AG09319 (cell line): ENCODE measurements around the gene ITGB3.

Source experiments
- DNase-seq: peaks from one replicate; pipeline ENCODE4 v3.0.0-alpha.2; 2010; ENCODE audit warnings: low read depth; ENCODE audit errors: extremely low read depth
- CTCF ChIP-seq: IDR thresholded peaks from 2 replicates; pipeline ENCODE4 v1.5.1; 2011; ENCODE audit warnings: low read depth, mild to moderate bottlenecking, inconsistent platforms, low read length, moderate library complexity

Gene ITGB3

GRCh38 chr17:47289302-47289701, 35.7 kb downstream of the ITGB3 start:
- no peak for TF ChIP-seq CTCF

GRCh38 chr17:47290870-47291241, 37.2 kb downstream of the ITGB3 start:
- TF ChIP-seq CTCF, result no peak
- DNase-seq, result no peak

More at GRCh38 chr17:47289302-47289701, 35.7 kb downstream of the ITGB3 start:
- DNase-seq, result no peak

GRCh38 chr17:47291242-47291873, 37.7 kb downstream of the ITGB3 start:
- DNase-seq, result no peak
- TF ChIP-seq CTCF, result no peak

- no peak for TF ChIP-seq CTCF
- DNase-seq, result no peak
These were observed 38.6 kb downstream of the ITGB3 start for GRCh38 chr17:47292206-47292605.

- TF ChIP-seq CTCF, result no peak
These were observed 41.6 kb downstream of the ITGB3 start for GRCh38 chr17:47295037-47295873.

GRCh38 chr17:47295874-47296255, 42.2 kb downstream of the ITGB3 start:
- TF ChIP-seq CTCF, result no peak
- no peak for DNase-seq

More at GRCh38 chr17:47295037-47295873, 41.6 kb downstream of the ITGB3 start:
- DNase-seq, result no peak

GRCh38 chr17:47297661-47298400, 44.2 kb downstream of the ITGB3 start:
- TF ChIP-seq CTCF, result no peak
- DNase-seq, result no peak
